ENCODE results near the gene STK11. TPM values are rescaled to one million over a fixed set of nuclear protein-coding genes. Genes with fewer than 3 reads are reported as not detected.

The STK11 gene
- total and polyA plus RNA-seq, 10 donors: 44.0 to 107 (median 74.5) TPM

DNA sequence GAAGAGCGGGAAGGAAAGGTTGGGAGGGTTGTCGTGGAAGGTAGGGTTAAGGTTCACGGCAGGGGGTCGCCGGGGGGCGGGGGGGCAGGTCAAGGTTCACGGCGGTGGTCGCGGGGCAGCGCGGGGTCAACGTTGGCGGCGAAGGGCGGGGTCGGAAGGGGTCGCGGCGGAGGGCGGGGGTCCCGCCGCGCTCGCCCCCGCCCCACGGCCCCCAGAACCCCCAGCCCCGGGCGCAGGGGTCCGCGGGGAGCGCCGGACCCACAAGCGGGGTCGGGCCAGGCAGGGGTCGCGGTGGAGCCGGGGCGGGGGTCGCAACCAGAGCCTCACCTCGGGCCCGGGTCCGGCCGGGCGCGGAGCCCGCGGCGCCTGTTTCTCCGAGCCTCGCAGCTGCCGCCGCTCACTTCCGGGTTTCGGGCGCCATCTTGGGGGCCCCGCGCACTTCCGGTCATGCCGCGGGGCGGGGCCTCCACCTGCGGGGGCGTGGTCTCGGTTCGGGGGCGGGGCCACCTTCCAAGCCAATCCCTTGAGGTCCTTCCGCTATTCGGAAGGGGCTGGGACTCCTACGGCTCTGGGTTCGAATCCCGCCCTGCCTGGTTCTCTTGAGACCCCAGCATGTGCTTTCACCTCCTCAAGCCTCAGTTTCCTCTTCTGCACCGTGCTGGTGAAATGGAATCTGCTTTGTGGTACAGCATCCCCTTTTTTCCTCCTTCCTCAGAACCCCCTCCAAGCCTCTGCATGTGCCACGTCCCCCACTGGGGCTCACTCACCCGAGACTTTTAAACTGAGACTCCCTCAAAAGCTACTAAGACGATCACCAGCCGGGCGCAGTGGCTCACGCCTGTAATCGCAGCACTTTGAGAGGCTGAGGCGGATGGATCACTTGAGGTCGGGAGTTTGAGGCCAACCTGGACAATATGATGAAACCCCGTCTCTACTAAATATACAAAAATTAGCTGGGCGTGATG is 31.5 kb upstream of the STK11 start, which contains the start of gene SBNO2:
Gene SBNO2, minus strand, starts transcription at position 424 of the 965 bp plus-strand sequence. CDS start 19,992 bp downstream, outside the sequence.
- Histone ChIP-seq H3K36me3 (peaks cover 0 to 27% (median under 1%) of the 10 kb centered on the region in 6 donors), H3K9me3 (no peaks in the 10 kb centered on the region), H3K27me3 (replicated peaks in 1 of 7) (no peaks in the 10 kb centered on the region), H3K4me1 (peaks cover 23 to 95% (median 76%) of the 10 kb centered on the region in 6 donors), H3K27ac (peak within 1 kb of the TSS; percentile 91 to 99 (median 98)), H3K4me3 (peak within 1 kb of the TSS; percentile 64 to 92 (median 79))
- intact Hi-C loops (cut with DNase I; ENCODE audit: low total_unique reads): no loop called here
- WGBS, 5 donors: 12 to 38% (median 26%) methylated on average over 29 to 84 of the region's 84 CpGs
- TF ChIP-seq POLR2AphosphoS5 (IDR thresholded peaks at IDR 0.05) (peak; percentile 80 to 94 (median 84)), POLR2A (IDR thresholded peaks at IDR 0.05) (peak in 2 of 3 donors; percentile 50 to 84), CTCF (IDR thresholded peaks at IDR 0.05 in 8 of 11, conservative IDR thresholded peaks at IDR 0.05 in 3 of 11) (peak in 1 of 11 experiments; percentile 18)
- peak; percentile 96 for DNase-seq

DNA sequence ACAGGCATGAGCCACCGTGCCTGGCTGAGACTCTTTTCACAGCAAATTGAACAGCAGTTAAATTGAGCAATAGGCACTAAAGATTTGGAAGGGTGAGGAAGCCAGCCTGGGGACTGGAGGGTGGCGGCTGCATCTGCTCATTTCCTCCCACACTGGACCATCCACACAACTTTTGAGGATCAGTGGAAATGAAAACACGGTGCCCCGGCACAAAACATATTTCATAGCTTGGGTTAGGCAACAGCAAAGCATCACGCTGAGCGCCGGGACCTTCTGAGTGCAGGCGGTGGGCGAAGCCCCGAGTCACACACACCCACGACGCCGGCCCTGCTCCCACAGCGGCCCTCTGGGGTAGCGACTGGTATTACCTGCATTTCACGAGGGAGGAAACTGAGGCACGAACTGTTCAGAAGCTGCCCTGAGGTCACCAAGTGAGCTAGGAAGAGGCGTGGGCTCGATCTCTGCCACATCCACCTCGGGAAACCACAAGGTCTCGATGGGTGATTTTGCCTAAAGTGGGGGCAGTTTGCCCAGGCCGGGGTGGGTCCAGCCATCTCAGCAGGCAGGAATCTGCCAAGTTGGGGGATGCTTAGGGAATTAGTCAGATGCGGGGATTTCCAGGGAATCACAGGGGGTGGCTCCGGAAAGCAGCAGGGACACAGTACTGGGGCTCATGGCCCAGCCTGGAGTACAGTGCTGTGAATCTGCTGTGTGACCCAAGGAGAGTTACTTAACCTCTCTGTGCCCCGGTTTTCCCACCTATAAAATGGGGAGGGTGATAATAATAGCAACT is 28.1 kb upstream of the STK11 start:
- peak overlapping the region in 1 of 8 donors; percentile 19 for H3K4me3 ChIP-seq
- H3K27me3 ChIP-seq (replicated peaks in 1 of 7): no peaks in the 10 kb centered on the region
- intact Hi-C loops (cut with DNase I; ENCODE audit: low total_unique reads): no loop called here
- TF ChIP-seq POLR2AphosphoS5 (IDR thresholded peaks at IDR 0.05): peak in 2 of 3 donors; percentile 34 to 72
- TF ChIP-seq POLR2A (IDR thresholded peaks at IDR 0.05): no peak
- peak in 1 of 11 experiments; percentile 7 for TF ChIP-seq CTCF (IDR thresholded peaks at IDR 0.05 in 8 of 11, conservative IDR thresholded peaks at IDR 0.05 in 3 of 11)
- no peaks in the 10 kb centered on the region for H3K36me3 ChIP-seq
- peak overlapping the region; percentile 21 to 99 (median 76) for H3K27ac ChIP-seq
- no peak for DNase-seq
- peaks cover 16 to 93% (median 65%) of the 10 kb centered on the region in 6 donors for H3K4me1 ChIP-seq
- no peaks in the 10 kb centered on the region for H3K9me3 ChIP-seq
- 31 to 61% (median 34%) methylated on average over 19 to 25 of the region's 25 CpGs for WGBS, 5 donors

DNA sequence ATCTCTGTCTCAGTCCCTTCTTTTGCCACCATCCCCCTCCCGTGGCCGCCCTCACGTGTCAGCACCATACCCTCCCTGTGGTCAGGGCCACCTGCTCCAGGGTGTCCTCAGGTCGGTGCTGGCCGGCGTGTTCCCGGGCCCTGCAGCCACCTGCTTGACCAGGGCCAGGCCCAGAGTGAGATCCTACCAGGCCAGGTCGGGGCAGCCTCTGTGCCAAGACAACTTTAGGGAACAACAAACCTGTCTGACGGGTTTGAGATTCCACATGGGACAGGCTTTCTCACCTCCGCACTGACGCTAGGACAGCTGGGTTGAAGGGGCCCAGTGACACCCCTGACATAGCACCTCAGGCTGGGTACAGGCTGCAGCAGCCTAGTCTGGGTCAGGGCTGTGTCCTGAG is 24.0 kb upstream of the STK11 start:
- Histone ChIP-seq H3K4me1 (peaks cover 9 to 86% (median 50%) of the 10 kb centered on the region in 6 donors), H3K27me3 (replicated peaks in 1 of 7) (no peaks in the 10 kb centered on the region), H3K4me3 (no peak overlapping the region), H3K36me3 (no peaks in the 10 kb centered on the region), H3K9me3 (no peaks in the 10 kb centered on the region), H3K27ac (peak overlapping the region in 5 of 8 donors; percentile 7 to 99 (median 88))
- DNase-seq: no peak
- no peak for TF ChIP-seq POLR2A (IDR thresholded peaks at IDR 0.05)
- no peak for TF ChIP-seq POLR2AphosphoS5 (IDR thresholded peaks at IDR 0.05)
- TF ChIP-seq CTCF (IDR thresholded peaks at IDR 0.05 in 8 of 11, conservative IDR thresholded peaks at IDR 0.05 in 3 of 11): no peak
- intact Hi-C loops (cut with DNase I; ENCODE audit: low total_unique reads): no loop called here
- WGBS, 5 donors: 78 to 88% (median 80%) methylated on average over 10 to 11 of the region's 11 CpGs
